HL-60 (cell line): ENCODE measurements around the gene ERC2.

ENCODE experiments used
- TF ChIP-seq, protein P1 (sequence below): IDR thresholded peaks from 2 replicates; pipeline ENCODE4 v1.6.1; 2012; ENCODE audit warnings: low read depth; ENCODE audit not compliant: insufficient replicate concordance
- TF ChIP-seq, protein P2 (sequence below): IDR thresholded peaks from one replicate; pipeline ENCODE4 v1.5.1; 2011; ENCODE audit warnings: low read length, control low read depth, inconsistent platforms; ENCODE audit not compliant: insufficient read depth

DNA sequence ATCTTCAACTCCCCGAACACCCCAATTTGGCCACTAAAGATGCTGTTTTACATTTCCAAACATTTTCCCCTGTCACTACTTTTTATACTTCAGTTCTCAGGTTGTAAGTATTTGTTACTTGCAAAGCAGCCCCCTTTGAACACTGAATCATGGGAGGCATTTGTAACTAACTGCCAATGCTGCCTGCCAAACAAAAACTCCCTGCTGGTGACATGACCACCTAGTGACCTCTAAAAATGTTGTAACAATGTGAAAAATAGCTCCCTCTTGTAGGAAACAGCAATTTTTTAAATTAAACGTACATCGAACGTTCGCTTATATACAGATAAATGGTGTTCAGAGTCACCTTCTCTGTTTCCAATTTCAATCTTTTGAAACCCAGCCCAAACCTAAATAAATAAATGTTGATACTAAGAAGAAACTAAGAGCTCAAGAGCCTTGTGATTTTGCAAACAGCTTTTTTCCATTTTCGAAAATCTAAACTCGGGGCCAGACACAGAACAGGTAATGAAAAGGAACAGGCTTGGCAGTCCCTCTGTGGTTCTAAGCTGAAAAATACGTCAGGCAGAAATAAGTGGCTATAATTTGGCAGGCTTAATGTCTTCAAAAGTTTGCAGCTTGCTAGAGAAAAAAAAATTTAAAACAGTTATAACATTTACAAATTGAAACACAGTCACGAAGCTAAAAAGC lies 712.6 kb downstream of the ERC2 start:
- TF ChIP-seq, protein P1, sequence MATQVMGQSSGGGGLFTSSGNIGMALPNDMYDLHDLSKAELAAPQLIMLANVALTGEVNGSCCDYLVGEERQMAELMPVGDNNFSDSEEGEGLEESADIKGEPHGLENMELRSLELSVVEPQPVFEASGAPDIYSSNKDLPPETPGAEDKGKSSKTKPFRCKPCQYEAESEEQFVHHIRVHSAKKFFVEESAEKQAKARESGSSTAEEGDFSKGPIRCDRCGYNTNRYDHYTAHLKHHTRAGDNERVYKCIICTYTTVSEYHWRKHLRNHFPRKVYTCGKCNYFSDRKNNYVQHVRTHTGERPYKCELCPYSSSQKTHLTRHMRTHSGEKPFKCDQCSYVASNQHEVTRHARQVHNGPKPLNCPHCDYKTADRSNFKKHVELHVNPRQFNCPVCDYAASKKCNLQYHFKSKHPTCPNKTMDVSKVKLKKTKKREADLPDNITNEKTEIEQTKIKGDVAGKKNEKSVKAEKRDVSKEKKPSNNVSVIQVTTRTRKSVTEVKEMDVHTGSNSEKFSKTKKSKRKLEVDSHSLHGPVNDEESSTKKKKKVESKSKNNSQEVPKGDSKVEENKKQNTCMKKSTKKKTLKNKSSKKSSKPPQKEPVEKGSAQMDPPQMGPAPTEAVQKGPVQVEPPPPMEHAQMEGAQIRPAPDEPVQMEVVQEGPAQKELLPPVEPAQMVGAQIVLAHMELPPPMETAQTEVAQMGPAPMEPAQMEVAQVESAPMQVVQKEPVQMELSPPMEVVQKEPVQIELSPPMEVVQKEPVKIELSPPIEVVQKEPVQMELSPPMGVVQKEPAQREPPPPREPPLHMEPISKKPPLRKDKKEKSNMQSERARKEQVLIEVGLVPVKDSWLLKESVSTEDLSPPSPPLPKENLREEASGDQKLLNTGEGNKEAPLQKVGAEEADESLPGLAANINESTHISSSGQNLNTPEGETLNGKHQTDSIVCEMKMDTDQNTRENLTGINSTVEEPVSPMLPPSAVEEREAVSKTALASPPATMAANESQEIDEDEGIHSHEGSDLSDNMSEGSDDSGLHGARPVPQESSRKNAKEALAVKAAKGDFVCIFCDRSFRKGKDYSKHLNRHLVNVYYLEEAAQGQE = no peak
- TF ChIP-seq, protein P2, sequence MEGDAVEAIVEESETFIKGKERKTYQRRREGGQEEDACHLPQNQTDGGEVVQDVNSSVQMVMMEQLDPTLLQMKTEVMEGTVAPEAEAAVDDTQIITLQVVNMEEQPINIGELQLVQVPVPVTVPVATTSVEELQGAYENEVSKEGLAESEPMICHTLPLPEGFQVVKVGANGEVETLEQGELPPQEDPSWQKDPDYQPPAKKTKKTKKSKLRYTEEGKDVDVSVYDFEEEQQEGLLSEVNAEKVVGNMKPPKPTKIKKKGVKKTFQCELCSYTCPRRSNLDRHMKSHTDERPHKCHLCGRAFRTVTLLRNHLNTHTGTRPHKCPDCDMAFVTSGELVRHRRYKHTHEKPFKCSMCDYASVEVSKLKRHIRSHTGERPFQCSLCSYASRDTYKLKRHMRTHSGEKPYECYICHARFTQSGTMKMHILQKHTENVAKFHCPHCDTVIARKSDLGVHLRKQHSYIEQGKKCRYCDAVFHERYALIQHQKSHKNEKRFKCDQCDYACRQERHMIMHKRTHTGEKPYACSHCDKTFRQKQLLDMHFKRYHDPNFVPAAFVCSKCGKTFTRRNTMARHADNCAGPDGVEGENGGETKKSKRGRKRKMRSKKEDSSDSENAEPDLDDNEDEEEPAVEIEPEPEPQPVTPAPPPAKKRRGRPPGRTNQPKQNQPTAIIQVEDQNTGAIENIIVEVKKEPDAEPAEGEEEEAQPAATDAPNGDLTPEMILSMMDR = no peak
